ENCODE measurements around the gene CP.

CP gene

DNA sequence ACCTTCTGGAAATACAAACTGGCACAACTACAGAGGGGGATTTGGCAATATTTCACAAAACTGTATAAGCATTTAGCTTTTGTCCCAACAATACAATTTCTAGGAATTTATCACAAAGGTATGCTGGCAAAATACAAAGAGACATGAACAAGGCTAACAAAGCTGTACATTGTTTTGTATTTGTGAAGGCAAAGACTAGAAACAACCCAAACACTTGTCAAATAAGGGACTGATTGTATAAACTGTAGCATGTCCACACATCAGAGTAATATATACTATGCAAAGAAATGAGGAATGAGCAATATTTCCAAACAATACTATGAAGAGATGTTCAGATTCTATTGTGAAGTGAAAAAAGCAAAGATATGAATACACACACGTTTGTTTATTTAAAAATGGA is 26.4 kb downstream of the CP start:
- TF ChIP-seq FOXM1 (IDR thresholded peaks at IDR 0.05; ENCODE audit: borderline replicate concordance, low read depth), result no peak
- TF ChIP-seq CREB1 (IDR thresholded peaks at IDR 0.05; ENCODE audit: low read depth), result no peak

DNA sequence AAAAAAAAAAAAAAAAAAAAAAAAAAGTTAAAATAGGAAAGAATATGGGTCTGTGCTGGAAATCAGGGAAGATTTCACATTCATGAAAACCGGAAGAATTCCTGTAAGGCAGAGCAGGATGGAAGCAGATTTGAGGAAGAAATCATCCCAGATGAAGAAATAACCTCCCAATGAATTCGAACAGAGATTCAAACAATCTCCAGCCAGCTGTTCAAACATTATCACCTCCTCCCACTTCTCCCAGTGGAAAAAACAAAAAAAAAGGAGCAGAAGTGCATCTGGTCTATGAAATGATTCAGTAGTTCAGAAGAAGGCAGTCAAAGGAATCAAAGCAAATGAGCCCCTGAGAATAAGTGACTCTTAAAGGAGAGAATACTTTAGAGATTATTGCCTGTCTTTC is 33.1 kb downstream of the CP start:
- TF ChIP-seq TAF1 (IDR thresholded peaks at IDR 0.05; ENCODE audit: low read depth), result no peak

- TF ChIP-seq REST (IDR thresholded peaks at IDR 0.05; ENCODE audit: low read depth) (no peak), TAF1 (IDR thresholded peaks at IDR 0.05; ENCODE audit: low read depth) (no peak), USF1 (IDR thresholded peaks at IDR 0.05) (no peak), TEAD4 (IDR thresholded peaks at IDR 0.05) (no peak), RAD21 (IDR thresholded peaks at IDR 0.05; ENCODE audit: low read depth) (no peak), EP300 (IDR thresholded peaks at IDR 0.05; ENCODE audit: borderline replicate concordance) (no peak), NFIC (IDR thresholded peaks at IDR 0.05) (no peak), EGR1 (IDR thresholded peaks at IDR 0.05) (no peak), FOXM1 (IDR thresholded peaks at IDR 0.05; ENCODE audit: borderline replicate concordance, low read depth) (no peak), CEBPB (IDR thresholded peaks at IDR 0.05) (no peak), CREB1 (IDR thresholded peaks at IDR 0.05; ENCODE audit: low read depth) (no peak), TCF12 (IDR thresholded peaks at IDR 0.05; ENCODE audit: low read depth) (no peak), ZBTB7A (IDR thresholded peaks at IDR 0.05; ENCODE audit: low read depth) (no peak), YY1 (IDR thresholded peaks at IDR 0.05; ENCODE audit: low read depth) (no peak)
- TF ChIP-seq, protein P1, sequence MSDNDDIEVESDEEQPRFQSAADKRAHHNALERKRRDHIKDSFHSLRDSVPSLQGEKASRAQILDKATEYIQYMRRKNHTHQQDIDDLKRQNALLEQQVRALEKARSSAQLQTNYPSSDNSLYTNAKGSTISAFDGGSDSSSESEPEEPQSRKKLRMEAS (IDR thresholded peaks at IDR 0.05), result no peak
Observed at GRCh38 chr3:149186721-149187120, 34.9 kb downstream of the CP start.

DNA sequence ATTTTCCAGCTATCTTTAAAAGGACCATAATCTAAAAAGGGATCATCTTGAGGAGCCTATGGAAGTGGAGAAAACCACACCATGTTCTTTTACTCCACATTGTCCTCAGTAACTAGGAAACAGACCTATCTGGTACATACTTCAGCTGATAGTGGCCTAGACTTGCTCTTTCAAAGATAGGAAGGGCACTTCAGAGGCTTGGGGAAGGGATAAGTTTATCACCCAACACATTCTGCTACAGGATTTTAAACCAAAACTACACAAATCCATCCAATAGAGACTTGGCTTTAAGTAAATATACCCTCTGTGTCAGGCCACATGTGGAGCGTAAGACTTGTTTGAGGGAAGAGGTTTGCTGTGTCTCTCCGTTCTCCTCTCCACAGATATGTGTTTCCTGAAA is 35.4 kb downstream of the CP start:
- TF ChIP-seq REST (IDR thresholded peaks at IDR 0.05; ENCODE audit: low read depth) (no peak), EP300 (IDR thresholded peaks at IDR 0.05; ENCODE audit: borderline replicate concordance) (no peak), TCF12 (IDR thresholded peaks at IDR 0.05; ENCODE audit: low read depth) (no peak), NFIC (IDR thresholded peaks at IDR 0.05) (no peak), CREB1 (IDR thresholded peaks at IDR 0.05; ENCODE audit: low read depth) (no peak), USF1 (IDR thresholded peaks at IDR 0.05) (no peak), YY1 (IDR thresholded peaks at IDR 0.05; ENCODE audit: low read depth) (no peak), FOXM1 (IDR thresholded peaks at IDR 0.05; ENCODE audit: borderline replicate concordance, low read depth) (no peak), RAD21 (IDR thresholded peaks at IDR 0.05; ENCODE audit: low read depth) (no peak), ZBTB7A (IDR thresholded peaks at IDR 0.05; ENCODE audit: low read depth) (no peak), CEBPB (IDR thresholded peaks at IDR 0.05) (no peak), TAF1 (IDR thresholded peaks at IDR 0.05; ENCODE audit: low read depth) (no peak), TEAD4 (IDR thresholded peaks at IDR 0.05) (no peak)
- TF ChIP-seq, protein P1 (IDR thresholded peaks at IDR 0.05), result no peak

DNA sequence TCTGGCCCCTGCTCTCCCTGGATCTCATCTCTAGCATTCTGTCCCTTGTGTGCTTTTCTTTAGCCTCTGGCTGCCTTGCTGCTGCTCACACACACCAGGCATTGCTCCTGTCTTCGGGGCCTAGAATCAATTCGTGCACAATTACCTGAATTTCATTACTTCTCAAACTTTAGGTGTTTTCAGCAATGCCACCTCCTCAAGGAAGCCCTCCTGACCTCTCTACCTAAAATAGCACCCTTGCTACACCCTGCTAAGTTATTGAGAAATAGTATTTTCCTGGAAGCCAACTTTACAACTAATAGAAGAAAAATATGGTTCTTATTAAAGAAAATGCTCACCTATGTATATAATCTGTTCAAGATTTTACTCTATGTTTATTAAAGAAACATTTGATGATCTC is 40.4 kb downstream of the CP start:
- TF ChIP-seq YY1 (IDR thresholded peaks at IDR 0.05; ENCODE audit: low read depth) (no peak), USF1 (IDR thresholded peaks at IDR 0.05) (no peak), NFIC (IDR thresholded peaks at IDR 0.05) (no peak), FOXM1 (IDR thresholded peaks at IDR 0.05; ENCODE audit: borderline replicate concordance, low read depth) (no peak), ZBTB7A (IDR thresholded peaks at IDR 0.05; ENCODE audit: low read depth) (no peak), TEAD4 (IDR thresholded peaks at IDR 0.05) (no peak), TCF12 (IDR thresholded peaks at IDR 0.05; ENCODE audit: low read depth) (no peak), CEBPB (IDR thresholded peaks at IDR 0.05) (no peak), RAD21 (IDR thresholded peaks at IDR 0.05; ENCODE audit: low read depth) (no peak), CREB1 (IDR thresholded peaks at IDR 0.05; ENCODE audit: low read depth) (no peak), EP300 (IDR thresholded peaks at IDR 0.05; ENCODE audit: borderline replicate concordance) (no peak), REST (IDR thresholded peaks at IDR 0.05; ENCODE audit: low read depth) (no peak), TAF1 (IDR thresholded peaks at IDR 0.05; ENCODE audit: low read depth) (no peak), EGR1 (IDR thresholded peaks at IDR 0.05) (no peak)
- TF ChIP-seq, protein P1 (IDR thresholded peaks at IDR 0.05), result no peak

All from Ishikawa (cell line).